ENCODE measurements around the gene CD300LF. TPM values are rescaled to one million over a fixed set of nuclear protein-coding genes. Genes with fewer than 3 reads are reported as not detected.

The CD300LF gene
- total RNA-seq, 1 donor from 2014 or later: not detected

DNA sequence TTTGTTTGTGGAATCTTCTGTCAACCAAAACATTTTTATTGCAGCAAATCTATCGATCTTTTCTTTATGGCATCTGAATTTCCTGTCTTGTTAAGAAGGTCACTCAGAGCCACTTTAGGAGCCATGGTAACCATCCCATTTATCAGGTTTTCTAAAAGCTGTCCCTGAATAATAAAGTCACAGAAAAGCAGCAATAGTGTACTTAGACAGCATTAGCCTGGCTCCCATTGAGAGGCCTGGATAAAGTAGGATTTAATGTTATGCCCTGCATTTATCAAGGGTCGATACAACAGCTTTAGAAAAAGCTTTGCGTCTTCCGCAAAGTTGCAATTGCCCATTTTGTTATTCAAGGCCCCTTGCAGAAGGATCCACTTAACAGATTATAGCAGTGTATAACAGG lies 10.1 kb upstream of the CD300LF start:
- H3K36me3 Mint-ChIP-seq (ENCODE audit: low read depth): no peaks in the 10 kb centered on the region
- TF ChIP-seq, protein P1, sequence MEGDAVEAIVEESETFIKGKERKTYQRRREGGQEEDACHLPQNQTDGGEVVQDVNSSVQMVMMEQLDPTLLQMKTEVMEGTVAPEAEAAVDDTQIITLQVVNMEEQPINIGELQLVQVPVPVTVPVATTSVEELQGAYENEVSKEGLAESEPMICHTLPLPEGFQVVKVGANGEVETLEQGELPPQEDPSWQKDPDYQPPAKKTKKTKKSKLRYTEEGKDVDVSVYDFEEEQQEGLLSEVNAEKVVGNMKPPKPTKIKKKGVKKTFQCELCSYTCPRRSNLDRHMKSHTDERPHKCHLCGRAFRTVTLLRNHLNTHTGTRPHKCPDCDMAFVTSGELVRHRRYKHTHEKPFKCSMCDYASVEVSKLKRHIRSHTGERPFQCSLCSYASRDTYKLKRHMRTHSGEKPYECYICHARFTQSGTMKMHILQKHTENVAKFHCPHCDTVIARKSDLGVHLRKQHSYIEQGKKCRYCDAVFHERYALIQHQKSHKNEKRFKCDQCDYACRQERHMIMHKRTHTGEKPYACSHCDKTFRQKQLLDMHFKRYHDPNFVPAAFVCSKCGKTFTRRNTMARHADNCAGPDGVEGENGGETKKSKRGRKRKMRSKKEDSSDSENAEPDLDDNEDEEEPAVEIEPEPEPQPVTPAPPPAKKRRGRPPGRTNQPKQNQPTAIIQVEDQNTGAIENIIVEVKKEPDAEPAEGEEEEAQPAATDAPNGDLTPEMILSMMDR (conservative IDR thresholded peaks at IDR 0.05): no peak
- no peak overlapping the region for H3K4me3 Mint-ChIP-seq
- H3K9me3 Mint-ChIP-seq: no peaks in the 10 kb centered on the region
- H3K27me3 Mint-ChIP-seq (ENCODE audit: low read depth): peaks cover 32% of the 10 kb centered on the region
- H3K4me1 Mint-ChIP-seq: peaks cover 6% of the 10 kb centered on the region
- no peak for DNase-seq (ENCODE audit: low read depth, low spot score)
- H3K27ac Mint-ChIP-seq (ENCODE audit: unreplicated experiment): no peak overlapping the region

DNA sequence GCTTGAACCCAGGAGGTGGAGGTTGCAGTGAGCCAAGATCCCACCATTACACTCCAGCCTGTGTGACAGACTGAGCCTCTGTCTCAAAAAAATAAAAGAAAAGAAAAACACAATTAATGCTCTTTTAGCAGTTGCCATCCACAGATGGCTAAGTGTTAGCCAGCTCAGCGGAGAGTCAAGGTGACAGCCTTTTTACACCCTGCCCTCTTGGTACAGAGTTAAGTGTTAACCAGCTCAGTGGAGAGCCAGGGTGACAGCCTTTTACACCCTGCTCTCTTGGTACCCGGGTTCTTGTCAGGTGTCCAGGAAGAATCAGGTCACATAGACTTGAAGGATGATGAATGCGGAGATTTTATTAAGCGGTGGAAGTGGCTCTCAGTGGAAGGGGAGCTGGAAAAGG lies 7.8 kb upstream of the CD300LF start:
- Mint-ChIP-seq H3K4me1 (peaks cover 6% of the 10 kb centered on the region), H3K9me3 (no peaks in the 10 kb centered on the region), H3K27me3 (ENCODE audit: low read depth) (peaks cover 32% of the 10 kb centered on the region), H3K27ac (ENCODE audit: unreplicated experiment) (no peak overlapping the region), H3K36me3 (ENCODE audit: low read depth) (no peaks in the 10 kb centered on the region), H3K4me3 (no peak overlapping the region)
- TF ChIP-seq, protein P1 (conservative IDR thresholded peaks at IDR 0.05): no peak
- DNase-seq (ENCODE audit: low read depth, low spot score): no peak

DNA sequence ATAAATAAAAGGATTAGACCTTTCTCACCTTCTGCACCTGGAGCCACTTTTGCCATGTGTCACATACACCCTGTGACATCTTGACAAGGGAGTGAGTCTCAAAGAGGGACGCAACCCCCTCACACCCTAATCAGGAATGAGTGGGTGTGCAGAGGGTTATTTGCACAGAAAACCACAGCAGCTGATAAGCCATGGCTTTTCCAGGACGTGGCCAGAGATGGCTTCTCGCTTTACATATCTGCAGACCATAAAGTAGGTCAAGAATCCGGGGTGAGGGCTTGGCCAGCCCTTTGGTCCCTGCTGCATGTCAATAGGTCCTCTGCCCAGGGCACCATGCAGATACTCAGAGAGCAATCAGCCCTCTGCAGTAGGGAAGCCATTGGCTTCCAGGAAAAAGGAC lies 2.4 kb upstream of the CD300LF start:
- H3K4me1 Mint-ChIP-seq: no peaks in the 10 kb centered on the region
- TF ChIP-seq, protein P1 (conservative IDR thresholded peaks at IDR 0.05): no peak
- H3K27me3 Mint-ChIP-seq (ENCODE audit: low read depth): peaks cover 34% of the 10 kb centered on the region
- no peak for DNase-seq (ENCODE audit: low read depth, low spot score)
- H3K27ac Mint-ChIP-seq (ENCODE audit: unreplicated experiment): no peak overlapping the region
- no peaks in the 10 kb centered on the region for H3K9me3 Mint-ChIP-seq
- no peaks in the 10 kb centered on the region for H3K36me3 Mint-ChIP-seq (ENCODE audit: low read depth)
- H3K4me3 Mint-ChIP-seq: no peak overlapping the region

DNA sequence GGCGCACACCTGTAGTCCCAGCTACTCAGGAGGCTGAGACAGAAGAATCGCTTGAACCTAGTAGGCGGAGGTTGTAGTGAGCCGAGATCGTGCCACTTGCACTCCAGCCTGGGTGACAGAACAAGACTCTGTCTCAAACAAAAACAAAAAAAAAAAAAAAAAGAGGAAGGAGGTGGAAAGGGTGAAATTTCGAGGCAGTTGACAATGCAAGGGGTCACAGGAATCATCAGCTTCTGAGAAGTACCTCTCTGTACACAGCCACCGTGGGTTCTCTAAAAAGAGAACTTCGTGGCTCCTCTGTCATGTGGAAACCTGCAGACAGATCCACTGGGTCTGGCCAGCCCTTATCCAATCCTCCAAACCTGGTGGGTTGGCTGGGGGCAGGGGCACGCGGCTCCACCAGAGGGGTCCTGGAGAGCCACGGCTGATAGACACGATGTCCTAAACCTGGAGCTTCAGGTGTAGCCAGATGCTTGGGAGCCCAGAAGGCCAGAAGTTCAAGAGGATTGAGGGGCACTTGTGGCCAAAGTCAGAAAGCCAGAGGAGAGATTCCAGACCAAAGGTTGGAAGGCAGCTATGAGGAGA lies 540 bp upstream of the CD300LF start:
- Mint-ChIP-seq H3K27me3 (ENCODE audit: low read depth) (peaks cover 31% of the 10 kb centered on the region), H3K4me3 (no peak overlapping the region), H3K27ac (ENCODE audit: unreplicated experiment) (no peak overlapping the region), H3K36me3 (ENCODE audit: low read depth) (no peaks in the 10 kb centered on the region), H3K4me1 (no peaks in the 10 kb centered on the region), H3K9me3 (no peaks in the 10 kb centered on the region)
- TF ChIP-seq, protein P1 (conservative IDR thresholded peaks at IDR 0.05): no peak
- no peak for DNase-seq (ENCODE audit: low read depth, low spot score)

DNA sequence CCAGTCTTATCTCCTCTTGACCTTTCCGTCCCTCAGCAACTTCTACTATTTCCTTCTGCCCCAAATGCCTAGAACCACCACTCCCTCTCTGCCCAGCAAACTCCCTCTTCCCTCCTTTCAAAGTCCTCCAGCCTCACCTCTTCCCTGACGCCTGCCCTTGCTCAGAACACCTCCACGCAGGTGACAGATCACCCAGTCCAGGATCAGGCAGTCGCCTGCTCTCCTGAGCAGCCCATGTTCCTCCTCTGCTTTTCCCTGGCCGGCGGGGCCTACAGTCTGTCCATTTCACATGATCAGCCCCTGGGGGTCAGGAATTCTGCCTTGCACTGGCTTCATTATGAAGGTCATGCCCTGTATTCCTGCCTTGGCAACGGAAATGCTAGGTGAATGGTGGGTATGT lies 422 bp downstream of the CD300LF start:
- Mint-ChIP-seq H3K27ac (ENCODE audit: unreplicated experiment) (no peak overlapping the region), H3K27me3 (ENCODE audit: low read depth) (peaks cover 33% of the 10 kb centered on the region), H3K4me1 (no peaks in the 10 kb centered on the region), H3K9me3 (no peaks in the 10 kb centered on the region), H3K36me3 (ENCODE audit: low read depth) (no peaks in the 10 kb centered on the region), H3K4me3 (no peak overlapping the region)
- TF ChIP-seq, protein P1 (conservative IDR thresholded peaks at IDR 0.05): no peak
- no peak for DNase-seq (ENCODE audit: low read depth, low spot score)

Measured in neural crest cell (in vitro differentiated cells).